Retina (tissue), 1 donor: ENCODE results near the gene PDE1C.
"Not testable (repeated sequence)": the region's sequence is repeated elsewhere in the genome, so short reads cannot be mapped to it uniquely, and the experiment has no call there.

Source experiments
- DNase-seq: peaks from one replicate; pipeline ENCODE4 v3.0.0-alpha.2; 2016

The PDE1C gene

DNA sequence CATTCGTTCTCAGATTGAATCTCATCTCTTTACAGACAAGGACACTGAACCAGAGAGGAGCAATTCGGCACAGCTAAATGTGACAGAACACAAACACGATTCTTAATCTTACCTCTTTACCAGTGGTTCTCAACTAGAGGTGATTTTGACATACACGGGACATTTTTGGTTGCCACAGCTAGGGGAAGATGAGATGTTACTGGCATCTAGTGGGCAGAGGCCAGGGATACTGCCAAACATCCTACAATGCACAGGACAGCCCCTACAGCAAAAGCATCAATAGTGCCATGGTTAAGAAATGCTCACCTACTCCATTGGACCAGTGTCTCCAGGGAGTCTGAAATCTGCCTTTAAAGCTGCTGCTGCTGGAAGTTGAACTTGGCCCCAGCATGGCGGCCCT lies 27.3 kb downstream of the PDE1C start:
- no peak for DNase-seq

DNA sequence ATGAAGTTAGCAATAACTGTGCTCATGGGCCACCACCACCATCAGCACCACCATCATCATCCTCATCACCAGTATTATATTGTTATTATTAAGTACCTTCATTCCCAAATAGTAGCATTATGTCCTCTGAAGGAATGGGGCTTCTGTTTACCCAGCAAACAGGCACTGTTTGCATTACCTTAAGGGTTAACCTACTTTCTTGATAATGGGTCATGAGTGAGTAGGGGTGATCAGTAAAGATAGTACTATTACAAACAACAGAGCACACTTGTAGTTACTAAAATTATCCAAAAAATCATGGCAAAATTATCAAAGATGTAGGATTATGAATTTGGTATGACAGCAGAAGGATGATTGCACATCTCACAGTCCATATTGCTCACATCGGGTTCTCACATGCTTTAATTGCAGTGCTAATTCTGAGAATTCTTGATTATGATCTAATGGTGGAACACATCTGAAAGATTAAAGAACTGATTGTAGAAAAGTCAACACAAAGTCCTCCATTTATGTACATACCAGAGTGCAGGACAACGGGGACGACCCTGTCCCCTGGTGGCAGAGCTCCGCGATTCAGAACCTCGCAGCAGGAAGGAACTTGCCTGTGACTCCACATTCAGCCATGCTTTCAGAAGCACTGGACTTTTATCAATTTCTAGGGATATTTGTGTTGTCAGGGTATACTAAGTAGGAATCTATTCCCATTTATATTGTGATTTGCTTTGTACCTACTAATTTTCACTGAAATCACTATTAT lies 31.0 kb downstream of the PDE1C start:
- DNase-seq = no peak

DNA sequence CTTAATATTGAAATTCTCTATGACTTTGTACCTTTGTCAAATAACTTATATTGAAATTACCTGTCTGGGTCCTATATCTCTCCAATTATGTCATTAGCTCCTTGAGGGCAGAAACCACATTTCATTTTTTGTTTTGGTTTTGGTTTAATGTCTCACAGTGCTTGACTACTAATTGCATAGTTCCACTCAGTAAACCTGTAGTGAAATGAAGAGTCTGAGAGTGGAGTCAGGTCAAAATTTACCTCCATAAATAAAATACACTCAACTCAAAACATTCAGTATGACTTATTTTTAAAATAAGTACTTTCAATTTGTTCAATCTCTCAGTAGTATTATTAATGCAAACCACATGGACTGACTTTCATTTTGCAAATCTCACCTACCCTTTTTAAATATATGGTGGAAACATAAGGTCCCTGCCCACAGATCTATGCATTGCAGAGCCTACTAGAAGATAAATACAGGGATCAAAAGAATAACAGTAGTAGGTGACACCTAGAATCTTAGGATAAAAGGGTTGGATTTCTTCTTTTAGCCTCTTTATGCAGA lies 32.5 kb downstream of the PDE1C start:
- DNase-seq = no peak

DNA sequence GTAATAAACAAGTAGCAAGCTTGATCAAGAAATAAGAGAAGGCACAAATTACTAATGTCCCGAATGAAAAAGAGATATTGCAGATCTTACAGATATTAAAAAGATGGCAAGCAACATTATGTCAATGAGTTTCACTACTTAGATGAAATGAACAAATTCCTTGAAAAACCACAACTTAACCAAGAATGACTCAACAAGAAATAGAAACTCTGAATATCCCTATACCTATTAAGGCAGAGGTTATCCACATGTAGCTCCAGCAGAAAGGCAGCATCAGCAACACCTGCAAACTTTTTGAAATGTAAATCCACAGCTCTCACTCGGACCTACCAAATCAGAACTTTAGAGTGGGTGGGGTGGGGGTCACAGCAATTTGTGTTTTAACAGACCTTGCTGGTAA lies 33.6 kb downstream of the PDE1C start:
- no peak for DNase-seq

DNA sequence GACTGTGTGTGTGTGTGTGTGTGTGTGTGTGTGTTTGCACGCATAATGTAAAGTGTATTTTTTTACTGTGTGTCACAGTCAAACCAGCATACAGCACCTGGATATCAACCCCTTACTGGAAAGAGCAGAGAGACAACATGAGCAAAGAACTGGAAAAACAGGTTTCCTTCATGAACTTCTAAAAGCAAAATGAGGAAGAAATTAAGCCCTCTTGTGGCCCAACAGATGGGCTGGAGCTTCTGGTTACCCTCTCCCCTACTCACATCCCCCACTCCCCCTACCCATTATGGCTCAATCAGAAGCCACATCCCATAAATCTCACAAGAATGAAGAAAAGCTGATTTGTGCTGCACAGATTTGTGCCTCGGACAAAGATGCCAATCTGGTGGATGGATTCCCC lies 36.2 kb downstream of the PDE1C start:
- DNase-seq = no peak

DNA sequence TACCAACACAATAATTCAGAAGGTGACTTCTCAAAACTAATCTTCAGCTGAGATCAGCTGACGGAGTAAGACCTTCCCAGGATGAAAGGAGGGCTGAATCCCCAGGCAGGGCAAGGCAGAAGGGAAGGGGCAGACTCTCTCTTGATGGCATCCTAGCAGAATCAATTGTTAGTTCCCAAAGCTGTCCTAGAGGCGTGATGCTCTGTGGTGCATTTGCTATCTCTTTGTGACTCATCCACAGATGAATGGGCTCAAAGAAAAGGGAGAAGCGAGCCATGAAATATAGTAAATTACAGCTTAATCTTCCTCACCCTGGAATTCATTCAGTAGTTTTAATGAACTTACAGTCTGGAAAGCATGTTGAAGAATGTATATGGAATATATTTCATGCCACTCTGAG lies 37.2 kb downstream of the PDE1C start:
- DNase-seq = peak; percentile 64

DNA sequence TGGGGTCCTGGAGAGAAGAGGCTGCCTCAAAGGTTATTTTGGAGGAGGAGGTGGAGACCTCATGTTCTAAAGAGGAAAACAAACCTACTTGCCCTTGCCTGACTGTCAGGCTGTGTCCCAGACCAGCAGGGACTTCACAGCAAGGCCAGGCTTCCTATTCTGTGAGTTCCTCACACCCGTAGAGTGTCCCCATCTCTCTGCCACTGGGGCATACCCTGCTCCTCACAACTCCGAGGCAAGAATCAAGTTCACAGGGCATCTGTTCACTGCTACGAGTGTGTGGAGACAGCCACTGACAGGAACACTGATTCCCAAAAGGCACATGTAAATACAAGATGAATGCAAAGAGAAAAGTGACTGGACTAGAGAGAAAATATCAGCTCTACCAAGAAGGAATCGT lies 38.0 kb downstream of the PDE1C start:
- no peak for DNase-seq

DNA sequence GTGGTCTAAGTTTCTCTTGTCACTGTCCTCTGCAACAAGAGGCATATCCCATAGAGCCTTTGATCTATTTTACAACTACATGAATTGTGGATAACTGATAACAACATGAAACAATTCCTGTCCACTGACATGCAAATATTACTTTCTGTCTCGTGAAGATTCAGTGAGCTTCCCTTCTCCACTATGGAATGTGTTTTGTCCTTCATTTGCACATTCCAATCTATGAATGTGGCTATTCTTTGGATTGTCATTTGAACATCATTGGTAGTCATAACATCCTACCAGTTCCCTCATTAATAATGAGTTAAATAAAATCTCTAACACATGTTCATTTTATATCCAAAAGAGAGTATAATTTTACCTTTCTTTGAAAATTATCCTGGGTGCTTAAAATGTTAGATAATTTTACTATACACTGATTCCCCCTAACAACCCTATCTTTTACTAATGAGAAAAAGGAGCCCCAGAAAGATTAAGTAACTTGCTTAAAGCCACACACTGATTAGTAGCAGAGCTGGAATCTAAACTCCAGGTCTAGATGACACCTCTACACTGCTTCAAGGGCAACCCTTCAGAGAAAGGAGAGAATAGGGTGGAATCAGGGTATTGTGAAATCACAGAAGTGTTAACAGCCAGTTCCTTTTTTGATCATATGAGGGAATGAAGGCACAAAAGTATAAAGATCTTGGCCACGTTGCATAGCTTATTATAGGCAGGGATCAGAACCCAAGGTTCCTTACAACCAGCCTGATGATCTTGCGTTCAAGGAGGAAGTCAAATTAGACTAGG lies 39.1 kb downstream of the PDE1C start:
- no peak for DNase-seq

DNA sequence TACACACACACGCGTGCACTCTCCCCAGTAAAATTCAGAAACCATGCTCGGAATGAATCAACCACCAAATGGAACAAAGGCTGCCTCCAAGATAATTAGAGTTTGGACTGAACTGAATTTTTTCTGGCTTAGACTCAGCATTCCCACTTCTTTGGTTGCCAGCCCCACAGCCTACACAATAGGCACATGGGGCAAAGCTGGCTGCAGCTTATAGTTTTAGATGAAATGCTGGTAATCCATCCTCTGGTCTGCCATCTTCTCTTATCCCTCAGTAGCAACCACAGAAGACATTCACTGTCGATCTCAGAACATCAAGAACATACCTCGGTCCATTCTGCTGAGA lies 44.2 kb downstream of the PDE1C start:
- DNase-seq = no peak

DNA sequence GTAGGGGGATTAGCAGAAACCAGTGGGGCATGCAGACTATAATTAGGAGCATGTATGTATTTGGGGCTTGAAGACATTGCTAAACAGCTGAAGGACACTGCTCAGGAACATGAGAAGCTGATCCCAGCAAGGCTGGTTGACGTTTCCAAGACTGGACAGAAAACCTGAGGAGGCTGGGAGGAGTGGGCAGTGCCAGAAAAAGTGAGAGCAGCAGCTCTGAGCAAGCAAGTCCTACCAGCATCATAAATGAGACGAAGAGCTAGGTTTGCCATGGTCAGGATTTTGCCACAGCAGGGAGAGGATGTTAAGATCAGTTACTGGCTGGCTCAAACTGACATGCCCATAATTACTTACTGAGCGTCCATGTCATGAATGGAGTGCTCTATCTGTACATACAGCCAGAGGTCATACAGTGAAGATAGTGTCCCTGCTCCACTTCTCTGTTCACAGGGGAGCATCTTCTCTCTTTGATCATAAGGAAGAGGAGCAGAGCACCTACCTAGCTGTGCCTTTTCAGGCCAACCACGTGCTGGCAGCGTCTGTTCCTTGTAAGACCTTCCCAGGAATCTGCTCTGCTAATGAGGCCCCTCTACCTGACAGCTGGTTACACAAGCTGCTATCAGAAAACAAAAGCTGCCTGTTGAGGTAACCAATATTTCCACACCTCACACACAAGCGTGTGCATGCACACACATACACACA lies 44.7 kb downstream of the PDE1C start:
- no peak for DNase-seq

DNA sequence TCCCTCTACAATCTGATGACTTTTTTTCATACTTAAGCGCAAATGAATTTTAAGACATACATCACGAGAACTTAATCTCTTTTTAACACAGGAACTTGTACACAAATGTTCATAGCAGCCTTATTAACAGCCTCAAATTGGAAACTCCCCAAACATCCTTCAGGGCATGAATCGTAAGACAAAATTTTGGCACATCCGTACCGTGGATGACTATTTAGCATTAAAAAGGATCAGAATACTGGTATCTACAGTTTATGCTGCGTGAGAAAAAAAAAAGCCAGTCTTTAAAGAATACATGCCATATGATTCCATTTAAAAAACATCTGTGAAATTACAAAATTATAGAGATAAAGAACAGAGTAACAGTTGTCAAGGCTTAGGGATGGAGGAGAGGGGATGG lies 46.8 kb downstream of the PDE1C start:
- no peak for DNase-seq

DNA sequence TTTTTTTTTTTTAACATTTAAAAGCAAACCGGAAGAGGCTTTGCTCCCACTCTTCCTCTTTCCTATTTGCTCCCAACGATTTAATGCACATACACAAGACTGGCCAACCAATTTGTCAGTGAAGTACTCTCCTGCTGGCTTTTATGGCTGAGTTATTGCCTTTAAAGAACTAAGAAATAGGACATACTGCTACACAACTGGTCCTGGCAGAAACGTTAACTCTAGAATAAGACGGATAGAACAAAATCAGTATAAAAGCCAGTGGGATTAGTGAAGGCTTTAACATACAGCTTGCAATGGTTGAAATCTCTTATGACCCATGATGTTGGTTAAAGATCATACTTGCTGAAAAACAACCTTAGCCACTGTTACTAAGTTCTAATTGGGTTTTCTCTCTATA lies 47.2 kb downstream of the PDE1C start:
- no peak for DNase-seq

DNA sequence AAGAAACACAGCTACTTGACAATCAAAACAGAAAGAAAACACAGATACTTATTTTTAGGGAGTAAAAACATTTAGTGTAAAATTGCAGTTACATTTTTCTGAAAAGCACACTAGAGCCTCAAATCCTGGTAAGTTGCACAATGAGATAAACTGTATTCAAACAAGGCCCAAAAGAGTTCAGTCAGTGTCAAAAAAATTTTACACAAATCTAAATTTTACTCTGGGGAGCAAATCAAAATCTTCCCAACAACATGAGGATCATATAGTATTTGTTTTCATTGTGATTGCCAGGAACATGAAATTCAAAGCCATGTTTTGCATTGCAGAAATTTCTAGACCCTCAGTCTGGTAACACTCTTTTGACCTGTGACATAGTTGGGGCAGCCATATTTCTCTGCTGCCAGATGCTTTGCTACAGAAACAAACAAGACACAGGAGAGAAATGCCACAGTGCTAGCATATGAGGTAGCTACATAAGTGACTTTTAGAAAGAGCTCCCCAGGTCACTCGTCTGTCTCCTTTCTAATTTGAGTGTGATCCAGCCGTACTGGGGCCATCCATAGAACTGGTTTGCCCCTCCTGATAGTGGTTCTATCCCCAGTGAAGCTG lies 49.6 kb downstream of the PDE1C start:
- no peak for DNase-seq

DNA sequence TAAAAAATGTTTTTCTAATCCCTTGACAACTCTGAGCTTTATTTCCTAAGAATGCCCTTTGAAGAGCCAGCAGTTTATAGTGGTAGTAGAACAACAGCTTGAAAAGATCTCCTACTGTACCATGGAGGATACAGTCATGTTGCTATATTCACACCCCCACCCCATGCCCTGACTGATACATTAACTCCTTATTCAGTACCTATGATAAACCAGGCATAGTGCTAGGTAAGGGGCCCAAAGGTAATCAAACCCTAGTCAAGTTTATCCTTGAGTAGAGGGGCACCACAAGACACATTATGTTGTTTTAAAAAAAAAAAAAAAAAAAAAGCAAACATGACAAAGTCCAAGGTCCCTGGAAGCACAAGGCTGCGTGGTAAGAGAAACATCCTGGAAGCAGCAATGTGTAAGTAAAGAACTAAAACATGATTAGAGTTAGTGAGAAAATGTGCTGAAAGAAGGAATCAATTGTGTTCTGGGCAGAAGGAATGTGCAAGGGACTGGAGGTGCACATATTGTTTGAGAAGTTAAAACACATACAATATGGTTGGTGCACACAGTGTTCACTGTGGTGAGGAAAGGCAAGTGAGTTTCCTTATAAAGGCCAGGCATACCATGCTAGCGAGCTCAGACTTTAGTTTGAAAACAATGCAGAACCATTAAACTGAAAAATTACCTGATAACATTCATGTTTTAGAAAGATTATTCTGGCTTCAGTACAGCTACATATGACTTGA lies 51.2 kb downstream of the PDE1C start:
- no peak for DNase-seq

DNA sequence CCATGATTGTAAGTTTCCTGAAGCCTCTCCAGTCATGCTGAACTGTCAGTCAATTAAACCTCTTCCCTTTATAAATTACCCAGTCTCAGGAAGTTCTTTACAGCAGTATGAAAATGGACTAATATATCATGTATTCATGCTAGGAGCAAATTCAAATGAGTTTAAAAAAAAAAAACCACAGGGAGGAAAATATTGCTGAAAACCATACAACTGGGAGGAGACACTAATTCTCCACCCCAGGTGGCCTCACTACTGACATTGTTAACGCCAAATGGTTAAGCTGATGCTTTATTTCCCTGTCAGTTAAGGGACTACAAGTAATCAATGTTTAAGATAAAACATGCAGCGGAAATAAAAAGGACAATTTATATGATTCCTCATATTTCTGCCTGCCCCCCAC lies 55.1 kb downstream of the PDE1C start:
- DNase-seq = no peak

DNA sequence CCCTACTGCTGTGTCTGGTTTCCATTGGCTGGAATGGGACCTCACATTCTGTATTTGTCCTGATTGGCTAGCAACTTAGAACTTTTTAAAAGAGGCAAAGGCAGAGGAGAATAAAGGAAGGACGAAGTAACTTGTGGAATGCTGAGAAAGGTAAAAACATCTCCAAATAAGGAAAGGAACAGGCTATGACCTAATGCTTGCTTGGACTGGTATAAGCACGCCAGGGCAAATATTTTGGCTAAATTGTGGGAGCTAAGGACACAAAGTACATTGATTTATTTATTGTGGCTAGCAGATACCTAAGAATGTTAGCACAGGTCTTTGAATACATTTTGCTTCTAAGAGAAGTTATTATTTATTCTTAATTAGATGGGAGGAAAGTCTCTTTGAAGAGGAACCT lies 56.7 kb downstream of the PDE1C start:
- DNase-seq = not testable (repeated sequence)

DNA sequence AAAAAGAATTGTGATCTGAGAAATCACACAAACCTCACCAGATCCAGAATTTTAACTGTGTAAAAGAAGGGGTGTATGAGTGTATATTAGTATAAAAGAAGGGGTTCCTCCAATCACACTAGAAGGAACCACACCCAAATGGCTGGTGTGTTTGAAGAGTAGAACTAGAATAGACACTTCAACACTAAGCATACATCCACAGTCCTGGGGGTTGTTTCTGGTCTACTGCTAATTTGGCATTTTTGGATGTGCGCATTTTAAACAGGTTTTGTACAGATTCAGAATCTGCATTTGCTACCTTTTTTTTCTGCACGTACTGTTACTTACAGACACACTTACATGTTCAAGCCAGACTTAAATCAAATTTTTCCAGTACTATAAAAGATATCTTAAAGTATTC lies 64.6 kb downstream of the PDE1C start:
- DNase-seq = no peak

DNA sequence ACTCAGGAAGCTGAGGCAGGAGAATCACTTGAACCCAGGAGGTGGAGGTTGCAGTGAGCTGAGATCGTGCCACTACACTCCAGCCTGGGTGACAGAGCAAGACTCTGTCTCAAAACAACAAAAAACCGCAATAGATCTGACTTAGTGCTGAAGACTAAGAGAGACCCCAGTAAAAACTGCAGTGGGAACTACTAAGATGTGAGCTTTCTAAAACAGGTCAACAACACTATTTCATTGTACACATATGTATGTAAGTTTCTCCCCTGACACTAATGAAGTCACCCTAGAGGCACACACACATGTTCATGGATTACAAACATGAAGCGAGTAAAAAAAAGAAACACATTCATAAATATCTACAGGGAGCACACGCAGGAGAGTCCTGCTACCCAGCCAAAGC lies 68.3 kb downstream of the PDE1C start:
- no peak for DNase-seq

DNA sequence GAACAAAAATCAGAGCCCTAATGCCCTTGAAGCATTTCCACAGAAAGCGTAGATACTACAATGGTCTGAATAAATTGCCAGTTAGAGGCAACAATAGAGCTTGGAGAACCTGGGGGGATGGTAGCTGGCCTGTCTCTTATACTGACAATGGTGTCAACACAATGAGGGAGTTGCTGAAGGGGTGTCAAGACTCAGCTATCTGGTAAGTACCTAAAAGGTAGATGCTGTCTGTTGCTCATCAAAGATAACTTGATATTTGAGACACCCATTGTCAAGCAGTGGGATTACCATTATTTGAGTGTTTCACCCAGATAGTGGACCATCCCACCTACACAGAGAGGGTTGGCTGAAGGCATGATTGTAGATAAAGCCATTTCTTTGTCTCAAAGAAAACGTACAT lies 72.8 kb downstream of the PDE1C start:
- no peak for DNase-seq

DNA sequence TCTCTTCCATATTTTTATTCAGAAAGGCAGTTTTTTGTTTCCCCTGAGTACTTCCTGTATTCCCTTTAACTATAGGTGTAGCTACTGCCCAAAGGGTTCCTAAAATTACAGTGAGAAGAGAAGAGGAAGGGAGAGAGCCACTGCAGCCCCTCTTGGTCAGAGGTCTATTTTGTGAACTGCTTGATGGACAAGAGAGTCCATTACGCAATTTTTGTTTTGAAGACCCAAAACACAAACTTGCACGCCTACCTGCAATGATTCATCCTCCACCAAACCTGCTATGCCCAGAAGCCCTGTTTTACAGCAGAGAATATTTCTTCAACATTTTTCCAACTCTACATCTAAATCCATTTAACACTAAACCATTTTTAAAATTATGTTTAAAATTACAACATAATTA lies 75.1 kb downstream of the PDE1C start:
- DNase-seq = no peak

DNA sequence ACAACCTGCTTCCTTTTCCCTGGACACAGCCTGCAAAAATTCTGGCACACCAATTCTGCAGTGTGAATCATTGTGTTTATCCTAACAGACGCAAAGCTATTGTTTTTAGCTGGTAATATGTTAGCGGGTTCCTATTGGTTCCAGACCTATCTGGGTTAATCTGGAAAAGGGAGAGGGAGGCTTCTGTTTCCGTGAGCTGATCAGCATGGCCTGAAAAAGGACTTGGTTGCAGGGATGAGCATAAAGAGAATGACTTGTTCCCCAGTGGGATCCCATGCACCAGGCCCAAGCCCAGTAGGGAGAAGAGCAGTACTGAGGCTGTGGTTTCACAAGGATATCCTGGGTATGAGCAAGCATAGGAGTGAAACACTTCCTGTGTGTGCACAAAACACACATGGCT lies 78.4 kb downstream of the PDE1C start:
- no peak for DNase-seq

DNA sequence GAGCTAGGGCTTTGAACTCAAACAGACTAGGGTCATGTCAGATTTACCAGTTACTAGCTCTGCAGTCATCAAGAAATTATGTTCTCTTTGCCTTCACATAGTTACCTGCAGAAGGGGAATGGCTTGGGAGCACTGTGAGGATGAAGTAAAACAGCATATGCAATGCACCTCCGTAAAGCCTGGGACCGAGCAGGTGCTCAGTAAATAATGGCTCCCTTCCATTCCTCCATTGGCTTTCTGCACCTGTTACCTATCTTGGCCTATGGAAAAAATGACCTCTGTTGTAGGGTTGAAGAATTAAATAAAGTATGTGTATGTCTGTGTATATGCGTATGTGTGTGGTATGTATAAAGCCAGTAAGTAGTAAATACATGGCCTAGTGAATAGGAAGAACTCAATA lies 78.8 kb downstream of the PDE1C start:
- no peak for DNase-seq
